Middle frontal gyrus (tissue), 1 donor: Measurements from ENCODE around the gene ANKS1B.
"Not testable (repeated sequence)": the region's sequence is repeated elsewhere in the genome, so short reads cannot be mapped to it uniquely, and the experiment has no call there.

ENCODE experiments used
- DNase-seq: peaks from one replicate; pipeline ENCODE4 v3.0.0-alpha.2; 2015; ENCODE audit warnings: low spot score; ENCODE audit errors: extremely low spot score

The ANKS1B gene

DNA sequence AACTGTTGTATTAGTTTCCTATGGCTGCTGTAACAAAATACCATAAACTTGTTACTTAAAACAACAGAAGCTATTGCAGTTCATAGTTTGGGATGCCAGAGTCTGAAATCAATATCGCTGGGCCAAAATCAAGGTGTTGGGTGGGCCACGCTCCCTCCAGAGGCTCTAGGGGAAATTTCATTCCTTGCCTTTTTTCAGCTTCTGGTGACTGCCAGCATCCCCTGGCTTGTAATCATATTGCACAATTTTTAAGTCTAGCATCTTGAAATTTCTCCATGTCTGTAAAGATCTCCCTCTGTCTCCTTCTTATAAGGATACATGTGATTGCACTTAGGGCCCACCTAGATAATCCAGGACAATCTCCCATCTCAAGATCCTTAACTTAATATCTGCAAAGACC, 386.0 kb downstream of the ANKS1B start:
- DNase-seq: no peak

GRCh38 chr12:99596762-99597161, 388.0 kb downstream of the ANKS1B start:
- DNase-seq: no peak

DNA sequence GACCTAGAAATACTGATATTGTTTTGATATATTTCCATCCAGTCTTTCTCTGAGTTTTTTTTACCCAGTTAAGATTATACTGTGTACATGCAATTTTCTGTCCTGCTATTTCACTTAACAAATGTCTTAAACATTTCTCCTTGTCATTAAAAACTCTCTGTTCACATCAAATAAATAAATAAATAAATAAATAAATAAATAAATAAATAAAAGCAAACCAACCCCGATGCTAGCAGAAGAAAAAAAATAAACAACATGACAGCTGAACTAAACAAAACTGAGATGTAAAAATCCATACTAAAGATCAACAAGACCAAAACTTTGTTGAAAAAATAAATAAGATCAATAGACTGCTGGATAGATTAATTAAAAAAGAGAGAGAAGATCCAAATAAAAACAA, 407.6 kb downstream of the ANKS1B start:
- DNase-seq: not testable (repeated sequence)

DNA sequence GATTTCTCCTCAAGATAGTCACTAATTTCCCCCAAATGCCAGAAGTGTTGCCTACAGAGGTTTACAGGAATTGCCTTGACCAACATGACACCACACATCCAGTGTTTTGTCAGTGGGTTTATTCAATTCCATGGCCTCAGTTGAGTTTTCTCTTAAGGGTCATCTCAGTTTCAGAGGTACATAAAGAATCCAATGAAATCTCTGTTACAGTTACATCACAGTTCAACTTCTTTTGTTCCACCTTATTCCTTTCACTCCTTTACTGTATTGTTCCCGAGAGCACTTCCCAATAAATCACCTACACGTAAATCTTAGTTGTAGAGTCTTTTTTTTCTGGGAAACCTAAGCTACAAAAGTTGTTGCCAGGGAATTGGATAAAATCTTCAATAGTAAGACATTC, 410.8 kb downstream of the ANKS1B start:
- DNase-seq: no peak

GRCh38 chr12:99567072-99567471, 417.7 kb downstream of the ANKS1B start:
- DNase-seq: no peak

DNA sequence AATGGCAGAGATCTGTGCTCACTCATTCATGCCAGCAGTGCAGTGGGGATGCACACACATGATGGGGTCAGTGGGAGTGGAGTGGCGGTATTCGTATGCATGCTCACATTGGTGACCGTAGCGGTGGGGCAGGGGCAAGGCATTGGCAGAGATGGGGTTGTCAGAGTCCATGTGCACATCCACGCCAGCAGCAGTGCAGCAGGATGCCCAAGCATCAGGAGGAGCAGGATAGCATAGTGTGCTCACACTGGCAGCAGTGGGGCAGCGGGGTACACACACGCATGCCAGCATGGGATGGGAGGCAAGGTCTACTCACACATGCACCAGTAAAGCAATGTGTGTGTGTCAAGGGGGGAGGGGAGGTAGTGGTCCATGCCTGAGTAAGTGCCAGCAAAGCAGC, 426.6 kb downstream of the ANKS1B start:
- DNase-seq: no peak

- no peak for DNase-seq
These were observed 431.3 kb downstream of the ANKS1B start for GRCh38 chr12:99553461-99553860.

GRCh38 chr12:99552022-99552421, 432.7 kb downstream of the ANKS1B start:
- DNase-seq: no peak

DNA sequence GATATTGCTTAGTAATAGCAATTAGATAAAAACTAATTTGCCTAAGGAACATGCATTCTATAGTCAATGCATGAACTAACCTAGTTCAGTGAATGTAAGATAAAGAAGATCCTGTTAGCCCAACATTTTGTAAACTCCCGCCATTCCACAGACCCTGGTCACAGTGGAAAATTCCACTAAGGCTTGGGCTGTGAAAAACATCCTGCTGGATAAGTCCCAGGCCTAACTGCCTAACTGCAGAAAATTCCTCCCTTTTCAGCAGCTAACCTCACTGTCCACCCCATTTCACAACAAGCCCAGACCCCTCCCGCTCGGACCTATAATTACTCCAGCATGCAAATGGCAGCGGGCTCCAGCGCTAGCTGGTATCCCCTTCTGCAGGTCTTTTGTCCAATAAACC, 435.1 kb downstream of the ANKS1B start:
- no peak for DNase-seq

DNA sequence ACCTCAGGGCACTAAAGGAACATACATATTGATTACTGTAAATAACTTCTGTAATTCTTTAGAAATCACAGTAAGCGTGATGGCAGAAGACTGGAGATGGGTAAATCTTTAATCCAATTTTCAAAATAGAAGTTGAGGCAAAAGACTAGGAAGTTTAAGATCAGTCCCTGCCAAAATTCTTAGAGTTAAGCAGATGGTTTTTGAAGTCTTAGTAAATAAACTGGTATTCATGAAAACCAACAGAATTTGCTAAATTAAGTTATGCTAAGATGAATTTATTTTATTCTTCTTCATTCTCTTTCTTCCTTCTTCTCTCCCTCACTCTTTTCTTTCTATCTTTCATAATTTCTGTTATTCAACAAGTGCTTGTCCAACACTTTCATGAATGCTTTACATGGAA, 435.5 kb downstream of the ANKS1B start:
- no peak for DNase-seq

DNA sequence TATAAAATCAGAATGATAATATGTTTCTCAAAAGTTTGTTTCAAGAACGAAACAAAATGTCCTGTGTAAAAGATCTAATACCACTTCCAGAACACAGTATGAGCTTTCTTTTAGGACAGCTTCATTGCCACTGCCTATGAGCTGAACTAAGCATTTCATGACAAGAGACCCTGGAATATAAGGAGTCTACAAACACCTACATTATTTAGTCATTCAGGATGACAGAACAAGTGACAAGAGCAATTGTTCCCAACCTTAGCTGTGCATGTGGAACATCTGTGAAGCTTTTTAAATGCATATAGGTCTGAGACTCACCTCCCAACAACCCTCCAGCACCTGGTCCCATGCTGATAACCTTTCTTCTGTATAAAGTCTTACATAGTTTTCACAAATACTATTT, 440.3 kb downstream of the ANKS1B start:
- DNase-seq: no peak

- DNase-seq: no peak
These were observed 454.8 kb downstream of the ANKS1B start for GRCh38 chr12:99529966-99530365.

- no peak for DNase-seq
These were observed 456.3 kb downstream of the ANKS1B start for GRCh38 chr12:99528478-99528877.

DNA sequence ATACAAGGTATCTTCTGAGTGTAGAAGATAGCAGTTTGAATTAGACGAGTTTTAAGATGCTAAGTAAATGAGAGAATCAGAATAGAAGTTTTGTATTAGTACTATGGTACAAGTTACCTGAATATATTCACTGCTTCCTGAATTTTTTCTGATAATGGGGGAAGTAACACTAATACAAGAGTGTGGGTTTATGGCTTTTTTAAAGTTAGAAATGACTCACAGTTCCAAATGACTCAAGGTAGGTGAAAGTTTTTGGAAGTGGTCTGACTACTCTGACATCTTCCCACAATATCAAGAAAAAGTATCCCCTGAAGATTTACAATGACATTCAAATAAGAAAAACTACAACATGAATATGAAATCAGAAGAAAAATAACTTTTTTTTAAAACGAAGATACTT, 460.9 kb downstream of the ANKS1B start:
- DNase-seq: no peak

- no peak for DNase-seq
These were observed 462.3 kb downstream of the ANKS1B start for GRCh38 chr12:99522456-99522855.

DNA sequence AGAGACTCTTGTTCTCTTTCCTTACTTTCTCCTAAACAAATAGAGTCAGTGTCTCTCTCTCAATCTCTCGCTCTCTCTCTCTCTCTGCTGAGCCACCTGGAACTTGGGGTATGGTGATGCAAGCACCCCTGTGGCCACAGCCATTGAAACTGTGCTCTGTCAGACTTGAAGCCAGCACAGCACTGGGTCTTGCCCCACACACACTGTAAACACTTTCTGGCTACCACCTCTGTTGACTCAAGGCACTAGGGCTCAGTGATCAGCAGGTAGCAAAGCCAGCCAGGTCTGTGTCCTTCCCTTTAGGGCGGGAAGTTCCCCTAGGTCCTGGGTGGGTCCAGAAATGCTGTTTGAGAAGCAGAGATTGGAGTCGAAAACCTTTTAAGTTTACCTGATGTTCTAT, 463.1 kb downstream of the ANKS1B start:
- DNase-seq: no peak

- no peak for DNase-seq
These were observed 471.7 kb downstream of the ANKS1B start for GRCh38 chr12:99513066-99513465.

- no peak for DNase-seq
These were observed 478.9 kb downstream of the ANKS1B start for GRCh38 chr12:99505805-99506204.

GRCh38 chr12:99498756-99499155, 486.0 kb downstream of the ANKS1B start:
- no peak for DNase-seq

GRCh38 chr12:99495799-99496198, 488.9 kb downstream of the ANKS1B start:
- no peak for DNase-seq

GRCh38 chr12:99493197-99493596, 491.5 kb downstream of the ANKS1B start:
- no peak for DNase-seq

- DNase-seq: no peak
These were observed 498.5 kb downstream of the ANKS1B start for GRCh38 chr12:99486277-99486676.

DNA sequence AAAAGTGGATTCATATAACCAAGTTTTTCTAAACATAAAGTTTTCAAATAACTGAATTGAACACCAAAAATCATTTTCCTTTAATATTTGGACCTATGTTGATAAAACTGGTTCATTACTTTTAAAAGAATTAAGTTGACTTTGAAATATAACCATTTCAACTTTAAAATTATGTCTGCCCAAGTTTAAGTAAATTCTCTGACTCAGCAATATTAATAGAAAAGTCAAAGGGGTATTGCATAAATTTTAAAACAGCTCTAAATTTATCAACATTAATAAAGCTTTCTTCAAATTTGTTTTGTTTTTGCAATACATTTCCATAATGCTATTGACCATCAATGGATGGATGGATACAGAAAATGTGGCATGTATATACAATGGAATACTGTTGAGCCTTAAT, 505.6 kb downstream of the ANKS1B start:
- DNase-seq: no peak

DNA sequence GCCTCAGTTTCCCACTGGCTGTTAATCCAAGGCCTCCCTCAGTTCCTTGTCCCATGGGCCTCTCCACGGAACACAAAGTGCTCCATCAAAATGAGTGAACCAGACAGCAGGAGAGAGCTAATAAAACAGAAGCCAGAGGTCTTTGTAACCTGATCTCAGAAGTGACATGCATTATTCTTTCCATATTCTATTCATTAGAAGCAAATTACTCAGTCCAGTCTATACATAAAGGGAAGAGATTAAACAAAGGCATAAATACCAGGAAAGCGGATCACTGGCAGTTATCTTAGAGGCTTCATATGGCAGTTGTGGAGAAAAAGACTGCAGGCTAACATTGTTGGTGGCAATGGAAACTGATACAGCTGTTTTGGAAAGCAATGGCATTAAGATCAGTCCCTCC, 507.8 kb downstream of the ANKS1B start:
- no peak for DNase-seq
